Measurements from ENCODE around the gene ABCC10.
A peak's percentile ranks its signal among the peaks of the same experiment; 100 is the strongest.
"Not testable (repeated sequence)": the region's sequence is repeated elsewhere in the genome, so short reads cannot be mapped to it uniquely, and the experiment has no call there.

Gene ABCC10

DNA sequence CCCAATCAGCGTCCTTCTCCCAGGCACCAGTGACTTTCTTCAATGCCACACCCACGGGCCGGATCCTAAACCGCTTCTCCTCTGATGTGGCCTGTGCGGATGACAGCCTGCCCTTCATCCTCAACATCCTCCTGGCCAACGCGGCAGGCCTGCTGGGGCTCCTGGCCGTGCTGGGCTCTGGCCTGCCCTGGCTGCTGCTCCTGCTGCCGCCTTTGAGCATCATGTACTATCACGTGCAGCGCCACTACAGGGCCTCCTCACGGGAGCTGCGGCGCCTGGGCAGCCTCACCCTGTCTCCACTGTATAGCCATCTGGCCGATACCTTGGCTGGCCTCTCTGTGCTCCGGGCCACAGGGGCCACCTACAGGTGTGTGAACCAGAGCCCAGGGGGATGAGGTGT lies 18.2 kb downstream of the ABCC10 start:
- DNase-seq = no peak

DNA sequence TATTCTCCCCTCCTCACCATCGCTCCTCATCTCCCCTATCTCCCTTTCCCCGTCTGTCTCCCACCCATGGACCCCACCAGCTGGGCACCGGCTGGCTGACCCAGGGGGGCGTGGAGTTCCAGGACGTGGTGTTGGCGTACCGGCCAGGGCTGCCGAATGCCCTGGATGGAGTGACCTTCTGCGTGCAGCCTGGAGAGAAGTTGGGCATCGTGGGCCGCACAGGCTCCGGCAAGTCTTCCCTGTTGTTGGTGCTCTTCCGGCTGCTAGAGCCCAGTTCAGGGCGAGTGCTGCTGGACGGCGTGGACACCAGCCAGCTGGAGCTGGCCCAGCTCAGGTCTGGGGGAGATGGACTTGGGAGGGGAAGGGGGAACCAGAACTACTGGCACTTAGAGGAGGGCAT lies 20.3 kb downstream of the ABCC10 start:
- no peak for DNase-seq

DNA sequence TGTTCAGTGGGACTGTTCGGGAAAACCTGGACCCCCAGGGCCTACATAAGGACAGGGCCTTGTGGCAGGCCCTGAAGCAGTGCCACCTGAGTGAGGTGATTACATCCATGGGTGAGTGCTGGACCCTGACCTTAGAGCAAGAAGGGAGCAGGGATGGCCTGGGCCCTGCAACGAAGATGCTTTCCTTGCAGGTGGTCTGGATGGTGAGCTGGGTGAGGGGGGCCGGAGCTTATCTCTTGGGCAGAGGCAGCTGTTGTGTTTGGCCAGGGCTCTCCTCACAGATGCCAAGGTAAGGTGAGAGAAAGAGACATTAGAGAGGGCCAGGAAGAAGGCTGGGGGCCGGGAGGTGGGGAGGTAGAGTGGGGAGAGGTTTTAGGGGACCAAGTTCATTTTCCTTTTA lies 21.6 kb downstream of the ABCC10 start:
- DNase-seq = no peak

DNA sequence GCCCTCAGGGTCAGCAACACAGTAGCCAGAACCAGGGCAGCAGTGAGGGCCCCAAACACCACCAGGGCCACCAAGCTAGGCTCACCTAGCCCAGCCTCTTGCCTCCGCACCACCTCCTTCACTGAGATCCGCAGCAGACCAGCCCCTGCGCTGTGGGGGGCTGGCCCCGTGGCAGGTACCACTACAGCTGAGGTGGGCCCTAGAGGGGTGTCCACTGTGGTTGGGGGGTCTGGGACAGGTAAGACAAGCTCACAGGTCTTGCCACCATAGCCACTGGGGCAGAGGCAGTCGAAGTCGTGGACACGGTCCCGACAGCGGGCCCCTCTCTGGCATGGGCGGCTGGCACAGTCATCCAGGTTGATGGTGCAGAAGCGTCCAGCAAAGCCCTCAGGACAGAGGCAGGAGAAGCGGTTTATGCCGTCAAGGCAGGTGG lies 23.4 kb downstream of the ABCC10 start:
- DNase-seq = no peak

DNA sequence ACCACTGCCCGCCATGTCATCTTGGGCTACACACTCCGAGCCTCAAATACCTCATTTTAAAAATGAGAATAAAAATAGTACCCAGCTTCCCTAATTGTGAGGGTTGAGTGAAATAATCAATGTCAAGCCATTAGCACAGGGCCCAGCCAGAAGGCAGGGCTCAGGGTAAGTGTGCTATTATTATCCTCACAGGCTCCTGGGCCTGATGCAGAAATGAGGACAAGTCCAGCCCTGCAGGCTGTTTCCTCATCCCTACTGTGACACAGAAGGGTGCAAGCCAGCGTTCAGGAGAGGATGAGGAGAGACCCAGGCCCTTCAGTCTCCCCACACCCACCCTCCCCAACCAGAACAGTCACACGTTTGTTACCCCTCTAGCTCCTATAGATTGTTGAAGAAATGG lies 24.0 kb downstream of the ABCC10 start:
- DNase-seq = no peak

DNA sequence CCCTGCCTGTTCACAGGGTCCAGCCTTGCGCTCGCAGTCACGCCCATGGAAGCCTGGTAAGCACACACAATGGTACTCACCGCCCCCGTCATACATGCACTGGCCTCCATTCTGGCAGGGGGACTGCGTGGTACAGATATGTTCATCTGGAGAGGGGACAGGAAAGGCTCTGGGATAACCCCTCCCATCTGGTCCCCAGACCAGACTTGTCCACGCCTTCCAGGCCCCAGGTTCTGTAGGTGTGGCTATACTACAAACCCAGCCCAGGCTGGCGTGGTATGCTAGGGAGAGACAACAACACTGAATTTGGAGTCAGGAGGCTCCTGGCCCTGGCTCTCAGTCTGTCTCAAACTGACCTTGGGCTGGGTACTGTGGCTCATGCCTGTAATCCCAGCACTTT lies 24.6 kb downstream of the ABCC10 start:
- DNase-seq = no peak

DNA sequence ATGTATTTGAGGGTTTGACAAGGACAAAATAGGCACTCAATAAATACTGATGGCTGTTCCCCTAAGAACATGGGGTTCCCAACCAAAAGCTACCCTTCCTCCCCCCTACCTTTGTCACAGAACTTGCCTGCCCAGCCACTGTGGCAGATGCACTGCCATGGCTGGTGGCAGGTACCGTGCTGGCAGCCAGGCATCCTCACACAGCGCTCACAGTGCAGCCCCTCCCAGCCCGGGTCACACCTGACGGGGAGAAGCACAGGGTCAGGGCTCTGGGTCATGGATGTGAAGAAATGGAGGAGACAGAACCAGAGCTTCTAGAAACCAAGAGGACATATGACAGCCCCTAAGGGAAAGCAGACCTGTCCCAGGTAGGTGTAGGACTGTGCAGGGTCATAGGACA lies 25.6 kb downstream of the ABCC10 start:
- DNase-seq = no peak

DNA sequence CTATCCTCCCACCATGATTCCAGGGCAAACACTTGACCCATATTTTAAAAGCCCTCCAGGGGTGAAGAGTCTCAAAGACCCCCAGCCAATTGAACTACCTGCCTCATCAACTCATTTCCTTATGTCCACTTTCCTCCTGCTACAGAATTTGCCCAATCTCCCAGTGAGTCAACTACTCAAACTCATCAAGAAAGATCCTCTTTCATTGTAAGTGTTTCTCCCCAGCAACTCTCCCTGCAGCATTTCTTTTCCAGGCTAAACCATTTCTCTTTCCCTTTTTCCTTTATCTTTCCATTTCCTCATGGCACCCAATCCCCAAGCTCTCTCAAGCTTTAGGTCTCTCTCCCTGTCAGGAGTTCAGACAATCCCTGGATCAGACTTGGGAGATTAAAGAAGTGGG lies 26.5 kb downstream of the ABCC10 start:
- DNase-seq = no peak

DNA sequence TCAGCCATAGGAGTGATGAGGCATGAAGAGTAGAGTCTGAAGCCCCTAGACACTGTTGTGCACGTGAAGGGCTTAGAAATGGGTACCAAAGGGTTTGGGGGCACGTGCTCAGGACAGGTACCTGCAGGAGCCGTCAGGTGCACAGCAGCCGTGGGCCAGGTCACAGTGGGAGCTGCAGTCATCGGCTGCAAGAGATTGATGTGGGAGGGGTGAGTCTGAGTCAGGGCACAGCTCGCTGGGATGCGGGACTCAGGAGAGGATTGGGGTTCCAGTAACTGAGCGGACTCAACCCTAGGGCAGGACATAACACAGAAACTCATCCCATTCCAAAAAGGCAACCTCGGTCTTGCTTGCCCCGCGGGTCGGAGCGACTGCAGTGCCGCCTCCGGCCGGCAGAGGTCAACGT lies 27.0 kb downstream of the ABCC10 start:
- peak; percentile 76 for DNase-seq

DNA sequence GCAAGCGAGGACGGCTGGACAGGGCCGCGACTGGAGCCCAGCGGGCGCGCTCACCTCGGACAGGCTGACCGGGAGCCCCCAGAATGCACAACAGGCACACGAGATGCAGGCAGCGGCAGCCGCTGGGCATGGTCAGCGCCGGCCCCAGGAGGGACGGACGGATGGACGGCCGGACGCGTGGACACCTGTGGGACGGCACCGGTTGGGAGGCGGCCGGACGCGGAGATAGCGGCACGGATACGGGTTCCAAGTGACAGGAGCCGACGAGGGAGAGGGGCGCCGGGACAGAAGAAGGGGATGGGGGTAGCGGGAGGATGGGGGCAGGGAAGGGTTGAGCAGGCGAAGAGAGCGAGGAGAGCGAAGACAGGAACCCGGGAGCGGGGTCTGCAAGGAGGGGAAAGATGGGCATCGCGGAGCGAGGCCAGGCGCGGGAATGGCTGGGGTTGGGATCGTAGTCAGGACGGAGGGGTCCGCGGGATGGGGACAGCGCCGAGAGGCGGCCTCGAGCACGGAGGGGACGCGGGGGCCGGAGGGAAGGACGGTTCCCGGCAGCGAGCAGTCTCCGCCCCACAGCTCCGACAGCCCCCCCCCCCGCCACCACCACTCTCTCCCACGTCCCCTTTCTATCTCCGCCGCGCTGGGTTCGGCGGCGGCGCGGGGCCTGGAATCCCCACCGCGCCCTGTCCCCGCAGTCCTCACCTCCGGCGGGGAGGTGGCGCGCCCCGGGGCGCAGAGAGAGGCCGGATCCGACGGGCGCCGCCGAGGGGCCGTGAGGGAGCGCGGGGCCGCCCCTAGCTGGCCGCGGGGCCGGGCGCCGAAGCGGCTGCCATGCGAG lies 27.6 kb downstream of the ABCC10 start:
- DNase-seq = peak; percentile 25

DNA sequence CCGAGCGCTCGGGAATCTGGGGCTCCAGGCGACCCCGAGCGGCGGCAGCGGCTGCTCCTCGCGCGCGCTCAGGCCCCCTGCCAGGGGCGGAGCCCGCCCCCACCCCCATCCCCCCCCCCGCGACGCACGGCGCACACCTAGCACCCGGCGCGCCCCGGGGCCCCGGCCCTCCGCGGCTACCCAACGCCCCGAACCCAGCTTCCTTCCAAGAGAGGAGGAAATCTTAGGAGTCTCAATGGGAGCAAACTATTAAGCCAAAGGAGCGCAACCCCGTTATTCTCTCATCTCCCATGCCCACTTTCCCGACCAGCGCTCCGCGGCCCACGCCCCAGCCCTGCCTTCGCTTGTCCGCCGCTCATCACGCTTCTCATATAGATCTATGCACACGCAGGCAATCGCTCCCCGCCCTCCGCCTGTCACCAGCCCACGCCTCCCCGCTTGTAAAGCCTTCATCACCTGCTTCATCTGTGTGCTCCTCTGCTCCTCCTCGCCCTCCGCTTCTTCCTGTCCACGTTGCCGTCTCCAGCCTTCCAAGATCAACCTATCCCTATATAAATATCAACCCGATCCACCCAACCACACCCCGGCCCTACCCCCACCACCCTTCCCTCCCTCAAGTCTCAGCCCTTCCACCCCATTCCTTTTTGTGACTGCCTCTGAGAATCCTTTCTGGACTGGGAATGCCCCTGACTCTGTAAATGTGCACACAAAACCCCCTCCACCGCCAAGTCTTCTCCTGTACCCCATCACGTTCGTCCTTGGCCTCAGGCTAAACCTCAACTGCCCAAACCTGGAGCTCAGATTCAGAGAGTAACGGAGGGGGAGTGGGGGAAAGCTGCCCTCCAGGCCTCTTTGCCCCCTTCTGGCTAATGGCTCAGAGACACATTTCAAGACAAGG lies 28.4 kb downstream of the ABCC10 start, which contains the start of gene DLK2:
TSS of gene DLK2 (minus strand) at position 18 of the 898 bp plus-strand sequence. CDS start 723 bp downstream, outside the sequence.
- peak; percentile 35 for DNase-seq

DNA sequence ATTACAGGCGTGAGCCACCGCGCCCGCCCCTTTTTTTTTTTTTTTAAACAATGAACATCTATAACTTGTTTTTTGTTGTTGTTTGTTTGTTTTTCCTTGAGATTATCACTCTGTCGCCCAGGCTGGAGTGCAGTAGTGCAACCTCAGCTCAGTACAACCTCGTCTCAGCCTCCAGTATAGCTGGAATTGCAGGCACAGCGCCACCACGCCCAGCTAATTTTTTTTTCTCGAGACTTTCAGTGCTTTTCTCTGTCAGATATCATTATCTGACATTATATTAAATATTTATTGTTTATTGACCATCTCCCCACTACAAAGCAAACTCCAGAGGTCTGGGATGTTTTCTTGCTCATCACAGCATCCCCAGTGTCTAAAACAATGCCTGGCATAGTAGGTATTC lies 30.3 kb downstream of the ABCC10 start:
- no peak for DNase-seq

DNA sequence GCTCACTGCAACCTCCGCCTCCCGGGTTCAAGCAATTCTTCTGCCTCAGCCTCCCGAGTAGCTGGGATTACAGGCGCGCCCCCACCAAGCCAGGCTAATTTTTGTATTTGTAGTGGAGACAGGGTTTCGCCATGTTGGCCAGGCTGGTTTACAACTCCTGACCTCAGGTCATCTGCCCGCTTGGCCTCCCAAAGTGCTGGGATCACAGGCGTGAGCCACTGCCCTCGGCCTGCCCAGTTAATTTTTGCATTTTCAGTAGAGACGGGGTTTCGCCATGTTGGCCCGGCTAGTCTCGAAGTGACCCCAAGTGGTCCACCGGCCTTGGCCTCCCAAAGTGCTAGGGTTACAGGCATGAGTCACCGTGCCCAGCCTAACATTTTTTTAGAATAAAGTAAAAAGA lies 30.8 kb downstream of the ABCC10 start:
- DNase-seq = not testable (repeated sequence)

DNA sequence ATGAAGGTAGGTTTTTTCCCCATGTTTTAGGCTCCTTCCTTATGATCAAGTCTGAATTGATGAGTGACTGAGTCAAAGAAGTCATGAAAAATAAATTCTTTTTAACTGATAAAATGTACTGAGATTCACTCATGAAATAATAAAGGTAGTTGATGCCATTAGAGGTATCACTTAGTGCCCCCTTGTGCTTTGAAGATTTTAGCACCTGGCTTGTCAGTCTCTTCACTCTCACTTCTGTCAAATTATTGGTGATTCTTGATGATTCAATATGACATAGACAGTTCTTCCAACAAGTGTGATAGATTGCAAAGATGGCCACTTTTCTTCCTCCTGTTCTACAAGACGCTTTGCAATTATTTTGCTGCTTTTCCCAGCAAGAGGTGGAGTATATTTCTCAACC lies 32.2 kb downstream of the ABCC10 start:
- no peak for DNase-seq

DNA sequence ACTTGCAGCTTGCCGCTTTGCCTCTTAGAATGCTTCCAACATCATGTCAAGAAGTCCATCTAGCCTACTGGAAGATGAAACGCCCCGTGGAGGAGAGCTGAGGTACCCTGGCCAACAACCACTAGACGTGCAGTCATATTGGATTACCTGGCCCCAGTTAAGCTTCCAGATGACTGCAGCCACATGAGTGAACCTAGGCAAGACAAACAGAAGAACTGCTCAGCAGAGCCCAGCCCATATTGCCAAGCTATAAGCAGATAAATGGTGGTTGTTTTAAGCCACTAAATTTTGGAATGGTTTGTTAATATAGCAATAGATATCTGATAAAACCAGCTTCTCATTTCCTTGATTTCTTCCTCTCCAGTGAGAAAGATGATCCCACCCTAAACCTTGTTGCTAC lies 32.7 kb downstream of the ABCC10 start:
- no peak for DNase-seq

DNA sequence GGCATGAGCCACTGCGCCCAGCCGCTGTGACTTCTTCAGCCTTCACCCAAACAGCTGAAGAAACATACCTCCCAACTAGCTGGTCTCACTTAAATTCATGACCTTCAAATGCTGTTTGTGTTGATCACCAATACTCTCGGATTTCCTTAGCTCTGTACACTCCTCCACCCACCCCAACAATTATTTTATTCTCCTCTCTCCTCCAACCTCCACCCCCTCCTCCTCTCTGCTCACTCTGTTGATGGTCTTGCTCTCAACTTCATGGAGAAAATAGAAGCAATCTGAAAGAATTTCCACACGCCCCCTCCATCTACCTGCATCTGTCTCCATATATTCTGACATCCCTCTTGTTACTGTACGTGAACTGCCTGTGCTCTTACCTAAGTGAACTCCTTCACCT lies 34.6 kb downstream of the ABCC10 start:
- no peak for DNase-seq

DNA sequence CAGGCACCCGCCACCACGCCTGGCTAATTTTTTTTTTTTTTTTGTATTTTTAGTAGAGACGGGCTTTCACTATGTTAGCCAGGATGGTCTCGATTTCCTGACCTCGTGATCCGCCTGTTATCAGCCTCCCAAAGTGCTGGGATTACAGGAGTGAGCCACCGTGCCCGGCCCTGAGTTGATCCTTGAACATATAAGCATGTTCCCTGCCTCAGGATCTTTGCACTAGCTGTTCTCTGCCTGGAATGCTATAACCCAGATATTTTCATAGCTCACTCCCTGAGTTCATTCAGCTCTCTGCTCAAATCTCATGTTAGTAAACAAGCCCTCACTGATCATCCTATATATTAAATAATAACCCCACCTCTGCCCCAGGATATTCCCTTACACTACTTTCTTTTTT lies 37.0 kb downstream of the ABCC10 start:
- no peak for DNase-seq

DNA sequence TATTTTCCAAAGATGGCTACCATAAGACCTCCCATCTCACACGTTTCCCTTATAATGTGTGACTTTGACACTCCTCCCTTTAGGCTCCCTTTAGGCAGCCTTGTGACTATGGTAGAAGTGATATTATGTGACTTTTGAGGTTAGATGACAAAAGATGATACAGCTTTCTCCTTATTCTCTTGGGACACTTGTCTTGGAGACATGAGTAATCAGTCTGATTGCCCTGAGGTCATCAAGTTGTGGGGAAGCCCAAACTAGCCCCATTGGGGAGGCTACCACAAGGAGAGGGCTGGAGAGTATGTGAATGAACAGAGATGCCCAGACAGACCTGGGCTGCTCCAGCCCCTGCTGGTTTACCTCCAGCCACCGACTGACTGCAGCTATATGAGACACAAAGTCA lies 38.6 kb downstream of the ABCC10 start:
- no peak for DNase-seq

DNA sequence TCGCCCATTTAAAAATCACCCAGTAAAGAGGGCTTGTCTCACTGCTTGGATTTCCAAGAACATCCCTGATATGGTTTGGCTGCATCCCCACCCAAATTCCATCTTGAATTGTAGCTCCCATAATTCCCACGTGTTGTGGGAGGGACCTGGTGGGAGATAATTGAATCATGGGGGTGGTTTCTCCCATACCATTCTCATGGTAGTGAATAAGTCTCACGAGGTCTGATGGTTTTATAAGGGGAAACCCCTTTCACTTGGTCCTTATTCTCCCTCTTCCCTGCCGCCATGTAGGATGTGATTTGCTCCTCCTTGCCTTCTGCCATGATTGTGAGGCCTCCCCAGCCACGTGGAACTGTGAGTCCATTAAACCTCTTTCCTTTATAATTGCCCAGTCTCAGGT lies 39.9 kb downstream of the ABCC10 start:
- DNase-seq = not testable (repeated sequence)

DNA sequence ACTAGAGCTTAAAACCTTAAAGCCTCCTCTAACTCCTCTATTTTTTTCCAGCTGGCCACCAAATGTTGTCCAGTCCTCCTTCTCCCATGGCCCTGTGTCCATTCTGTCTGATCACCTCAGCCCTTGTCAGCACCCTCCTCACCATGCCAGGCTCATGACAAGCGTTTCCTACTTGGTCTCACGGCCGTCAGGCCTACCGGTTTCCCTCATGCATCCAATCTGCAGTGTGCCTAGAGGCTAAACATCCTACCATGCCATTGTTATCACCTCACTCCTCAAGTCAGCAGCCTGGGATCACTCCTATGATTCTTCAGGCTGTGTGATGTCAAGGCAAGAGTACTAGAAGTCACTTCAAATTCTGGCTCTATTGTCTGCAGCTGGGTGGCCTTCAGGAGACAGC lies 40.4 kb downstream of the ABCC10 start:
- no peak for DNase-seq

DNA sequence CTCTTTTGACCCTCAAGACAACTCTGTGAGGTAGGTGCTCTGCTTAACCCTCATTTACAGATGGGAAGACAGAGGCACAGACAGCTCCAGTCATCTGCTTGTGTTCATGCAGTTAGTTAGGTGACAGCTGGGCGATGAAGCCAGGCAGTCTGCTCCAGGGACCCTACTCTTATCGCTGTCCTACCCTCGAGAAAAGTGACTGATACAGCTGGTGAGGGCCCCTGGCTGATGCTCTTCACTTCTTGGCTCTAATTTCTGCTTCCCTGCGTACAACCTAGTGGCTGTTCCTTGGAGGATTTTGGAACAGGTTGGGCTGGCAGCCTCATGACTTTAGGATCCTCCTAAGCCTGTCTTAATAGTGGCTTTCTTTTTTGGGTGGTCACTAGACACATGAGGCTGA lies 40.9 kb downstream of the ABCC10 start:
- DNase-seq = no peak

DNA sequence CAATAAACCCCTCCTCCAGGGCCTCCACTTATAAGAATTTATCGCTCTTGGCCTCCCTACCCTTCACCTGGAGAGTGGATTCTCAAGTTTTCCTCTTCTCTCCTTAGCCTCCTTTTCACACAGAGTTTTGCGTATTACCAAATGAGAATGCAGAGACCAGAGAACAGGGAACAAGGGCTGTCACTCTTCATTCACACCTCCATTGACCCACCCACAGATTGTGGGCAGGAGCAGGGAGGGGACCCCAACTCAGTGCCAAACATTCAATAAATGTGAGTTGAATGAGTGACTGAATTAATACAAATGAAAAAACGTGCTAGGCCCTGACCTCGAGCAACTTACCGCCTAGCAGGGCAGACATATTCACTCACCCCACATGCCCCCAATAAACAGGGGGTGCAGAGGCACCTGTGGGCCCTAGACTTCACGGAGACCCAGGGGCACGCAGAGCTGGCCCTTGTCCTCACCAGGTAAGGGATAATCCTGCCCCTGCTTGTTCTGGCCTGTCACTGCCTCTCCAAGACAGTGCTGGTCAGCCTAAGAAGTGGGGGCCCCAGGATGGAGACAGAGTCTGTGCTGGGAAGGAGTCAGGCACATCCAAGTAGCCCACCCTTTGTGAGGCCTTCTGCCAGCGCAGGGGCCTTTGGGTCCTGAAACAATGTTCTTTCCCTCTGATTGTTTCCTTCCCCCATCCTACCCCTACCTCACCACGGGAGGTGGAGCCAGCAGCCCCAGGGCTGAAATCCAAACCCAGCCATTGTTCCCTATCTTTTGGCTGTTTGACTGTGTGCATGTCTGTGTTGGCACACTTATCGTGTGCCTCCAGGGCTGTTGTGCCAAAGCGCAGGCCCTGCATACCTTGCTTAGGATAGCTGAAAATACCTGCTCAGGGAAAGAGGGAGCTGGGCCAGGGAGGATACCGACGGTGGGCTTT lies 41.7 kb downstream of the ABCC10 start:
- no peak for DNase-seq

DNA sequence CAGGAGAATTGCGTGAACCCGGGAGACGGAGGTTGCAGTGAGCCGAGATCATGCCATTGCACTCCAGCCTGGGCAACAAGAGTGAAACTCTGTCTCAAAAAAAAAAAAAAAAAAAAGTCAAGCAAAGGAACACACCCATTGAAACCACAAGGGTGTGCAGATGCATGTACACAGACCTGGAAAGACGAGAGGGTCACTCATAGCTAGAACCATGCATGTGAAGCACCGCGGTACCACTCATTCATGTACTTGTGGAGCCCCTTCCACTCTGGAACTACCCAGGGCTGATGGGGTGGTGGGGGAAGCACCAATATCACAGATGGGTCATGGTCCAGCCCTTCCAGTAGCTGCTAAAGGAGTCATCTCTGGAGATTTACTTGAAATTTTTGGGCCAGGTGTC lies 42.6 kb downstream of the ABCC10 start:
- DNase-seq = no peak

Measured in RPMI8226 (cell line).